Effector memory CD8-positive, alpha-beta T cell (primary cell): ENCODE results near the gene HEPACAM.

Source experiments
- ATAC-seq: fragments of 150-1000 bp; cut with Tn5 transposase; replicated peaks from 2 replicates; pipeline ENCODE4 v1.10.0; 2021; ENCODE audit warnings: mild to moderate bottlenecking, moderate library complexity
- DNase-seq, 3 experiments: peaks; one replicate each; pipeline ENCODE4 v3.0.0; 2021
- H3K27ac Mint-ChIP-seq, 2 donors: one replicate each; pipeline ENCODE4 v1.8.0; 2022; ENCODE audit warnings: mild to moderate bottlenecking in 2 of 2, mixed read lengths in 2 of 2, moderate library complexity in 2 of 2
- H3K27me3 Mint-ChIP-seq, 2 donors: one replicate each; pipeline ENCODE4 v1.8.0; 2022; ENCODE audit warnings: mixed read lengths in 2 of 2
- H3K36me3 Mint-ChIP-seq: one replicate; pipeline ENCODE4 v1.8.0; 2022; ENCODE audit warnings: mild to moderate bottlenecking, moderate library complexity, mixed read lengths; ENCODE audit not compliant: insufficient read depth
- H3K4me1 Mint-ChIP-seq, 2 donors: one replicate each; pipeline ENCODE4 v1.8.0; 2022; ENCODE audit warnings: low read depth in 2 of 2, mixed read lengths in 2 of 2
- H3K4me3 Mint-ChIP-seq, 2 donors: one replicate each; pipeline ENCODE4 v1.8.0; 2022; ENCODE audit warnings: mild to moderate bottlenecking in 2 of 2, mixed read lengths in 2 of 2, moderate library complexity in 2 of 2
- H3K9me3 Mint-ChIP-seq, 2 donors: one replicate each; pipeline ENCODE4 v1.8.0; 2022; ENCODE audit warnings: mixed read lengths in 2 of 2

The HEPACAM gene

DNA sequence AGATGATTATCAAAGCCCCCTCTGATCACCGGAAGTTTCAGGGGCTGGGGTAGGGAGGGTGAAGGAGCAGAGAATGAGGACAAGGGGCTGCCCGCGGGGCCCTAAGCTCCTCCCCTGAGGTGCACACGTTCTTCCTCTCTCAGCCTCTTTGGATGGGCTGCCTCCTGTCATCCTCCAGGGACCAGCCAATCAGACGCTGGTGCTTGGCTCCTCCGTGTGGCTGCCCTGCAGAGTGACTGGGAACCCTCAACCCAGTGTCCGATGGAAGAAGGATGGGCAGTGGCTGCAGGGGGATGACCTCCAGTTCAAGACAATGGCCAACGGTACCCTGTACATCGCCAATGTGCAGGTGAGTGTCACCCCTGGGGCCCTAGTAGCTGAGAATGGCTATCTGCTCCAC, 63.1 kb downstream of the HEPACAM start:
- no peak for ATAC-seq
- H3K27me3 Mint-ChIP-seq, result peaks cover 50 to 89% of the 10 kb centered on the region in 2 donors

DNA sequence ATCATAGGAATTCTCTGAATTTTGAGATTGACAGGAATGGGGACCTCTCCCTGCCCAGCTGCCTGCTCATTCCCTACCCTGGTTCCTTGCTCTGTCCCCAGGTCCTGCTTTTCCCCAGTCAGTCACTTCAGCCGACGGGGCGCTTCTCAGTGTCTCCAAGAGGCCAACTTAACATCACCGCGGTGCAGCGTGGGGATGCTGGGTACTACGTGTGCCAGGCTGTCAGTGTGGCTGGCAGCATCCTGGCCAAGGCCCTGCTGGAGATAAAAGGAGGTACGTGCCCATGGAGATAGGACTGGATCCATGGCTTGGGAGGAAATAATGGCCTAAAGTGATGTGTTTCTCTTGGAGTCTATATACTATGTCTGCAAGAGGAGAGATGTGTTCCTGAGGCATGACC, 63.6 kb downstream of the HEPACAM start:
- H3K36me3 Mint-ChIP-seq, result peaks cover 8% of the 10 kb centered on the region
- no peak overlapping the region for H3K4me3 Mint-ChIP-seq
- H3K27ac Mint-ChIP-seq, result no peak overlapping the region
- no peak for DNase-seq
- no peaks in the 10 kb centered on the region for H3K9me3 Mint-ChIP-seq
- H3K27me3 Mint-ChIP-seq, result peaks cover 55 to 89% of the 10 kb centered on the region in 2 donors
- no peak for ATAC-seq
- peaks cover 17 to 21% of the 10 kb centered on the region in 2 donors for H3K4me1 Mint-ChIP-seq

More for the DNA sequence above, 63.1 kb downstream of the HEPACAM start:
- DNase-seq, result no peak
- H3K9me3 Mint-ChIP-seq, result no peaks in the 10 kb centered on the region
- peaks cover 20 to 21% of the 10 kb centered on the region in 2 donors for H3K4me1 Mint-ChIP-seq
- H3K27ac Mint-ChIP-seq, result no peak overlapping the region
- peaks cover 9% of the 10 kb centered on the region for H3K36me3 Mint-ChIP-seq
- H3K4me3 Mint-ChIP-seq, result no peak overlapping the region

GRCh38 chr11:124870430-124870829, 65.4 kb downstream of the HEPACAM start:
- Mint-ChIP-seq H3K9me3 (no peaks in the 10 kb centered on the region), H3K27me3 (peaks cover 69 to 100% of the 10 kb centered on the region in 2 donors), H3K36me3 (peaks cover 5% of the 10 kb centered on the region), H3K4me1 (peaks cover 16 to 20% of the 10 kb centered on the region in 2 donors), H3K4me3 (no peak overlapping the region), H3K27ac (no peak overlapping the region)
- DNase-seq (no peak), ATAC-seq (no peak)

- peaks cover 3% of the 10 kb centered on the region for H3K36me3 Mint-ChIP-seq
- H3K27ac Mint-ChIP-seq, result no peak overlapping the region
- H3K4me1 Mint-ChIP-seq, result peaks cover 15 to 19% of the 10 kb centered on the region in 2 donors
- H3K4me3 Mint-ChIP-seq, result peak overlapping the region in 1 of 2 donors; percentile 30
- H3K9me3 Mint-ChIP-seq, result no peaks in the 10 kb centered on the region
- ATAC-seq (no peak), DNase-seq (no peak)
- H3K27me3 Mint-ChIP-seq, result peaks cover 70 to 97% of the 10 kb centered on the region in 2 donors
Observed at GRCh38 chr11:124869856-124870387, 65.9 kb downstream of the HEPACAM start.

DNA sequence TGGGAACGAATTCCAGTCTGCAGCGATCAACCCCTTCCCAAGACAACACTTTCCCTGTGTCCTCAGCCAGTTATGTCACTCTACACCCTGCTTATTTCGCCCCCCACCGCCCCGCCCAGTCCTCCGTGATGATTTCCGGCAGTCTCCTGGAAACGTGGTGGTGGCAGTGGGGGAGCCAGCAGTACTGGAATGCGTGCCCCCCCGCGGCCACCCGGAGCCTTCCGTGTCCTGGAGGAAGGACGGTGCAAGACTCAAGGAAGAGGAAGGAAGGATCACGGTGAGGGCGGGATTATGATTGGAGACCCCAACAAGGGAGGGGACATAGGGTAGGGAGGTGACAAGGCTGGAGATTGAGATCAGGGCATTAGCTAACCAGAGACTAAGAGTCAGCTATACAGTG, 66.5 kb downstream of the HEPACAM start:
- ATAC-seq (no peak), DNase-seq (no peak)
- peak overlapping the region; percentile 20 to 52 for H3K4me3 Mint-ChIP-seq
- H3K27ac Mint-ChIP-seq, result no peak overlapping the region
- H3K27me3 Mint-ChIP-seq, result peaks cover 71 to 94% of the 10 kb centered on the region in 2 donors
- peaks cover 3% of the 10 kb centered on the region for H3K36me3 Mint-ChIP-seq
- no peaks in the 10 kb centered on the region for H3K9me3 Mint-ChIP-seq
- peaks cover 15 to 19% of the 10 kb centered on the region in 2 donors for H3K4me1 Mint-ChIP-seq
